Measurements from ENCODE around the gene PLPPR4. TPM values are rescaled to one million over a fixed set of nuclear protein-coding genes. Genes with fewer than 3 reads are reported as not detected.

PLPPR4 gene
- polyA plus RNA-seq, 1 donor (not counting 4 experiments of a cell fraction or from before 2014, with no cell fraction given), result not detected

DNA sequence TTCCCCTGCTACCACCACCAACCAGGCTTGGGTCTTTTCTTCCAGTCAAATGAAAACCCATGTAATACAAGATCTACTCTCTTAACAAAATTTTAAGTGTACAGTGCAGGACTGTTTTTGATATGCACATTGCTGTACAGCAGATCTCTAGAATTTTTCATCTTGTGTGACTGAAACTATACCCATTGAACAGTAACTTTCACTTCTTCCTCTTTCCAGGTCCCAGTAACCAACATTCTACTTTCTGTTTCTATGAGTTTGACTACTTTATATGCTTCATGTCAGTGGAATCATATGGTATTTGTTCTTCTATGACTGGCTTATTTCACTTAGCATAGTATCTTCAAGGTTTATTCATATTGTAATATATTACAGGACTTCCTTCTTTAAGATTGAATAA is 45.3 kb upstream of the PLPPR4 start:
- Histone ChIP-seq H4K20me1 (ENCODE audit: control insufficient read depth, extremely low read depth, insufficient read depth, low read length) (no peaks in the 10 kb centered on the region), H3K27me3 (ENCODE audit: control insufficient read depth, extremely low read depth, insufficient read depth, low read length) (no peaks in the 10 kb centered on the region), H2AFZ (ENCODE audit: control insufficient read depth, low read length) (no peak overlapping the region), H3K36me3 (ENCODE audit: control insufficient read depth in 2 of 2, extremely low read depth in 1 of 2, insufficient read depth in 2 of 2, low read length in 2 of 2) (no peaks in the 10 kb centered on the region), H3K9me1 (ENCODE audit: control insufficient read depth, extremely low read depth, insufficient read depth, low read length) (no peaks in the 10 kb centered on the region), H3K4me3 (ENCODE audit: control insufficient read depth in 2 of 3, extremely low read depth in 1 of 3, insufficient read depth in 2 of 3, low read depth in 1 of 3, low read length in 3 of 3) (no peak overlapping the region), H3K27ac (ENCODE audit: control insufficient read depth, insufficient read depth, low read length) (no peak overlapping the region), H3K9me3 (ENCODE audit: control insufficient read depth, low read depth, low read length) (no peaks in the 10 kb centered on the region), H3K9ac (ENCODE audit: control insufficient read depth, extremely low read depth, insufficient read depth, low read length) (no peak overlapping the region), H3K79me2 (ENCODE audit: control insufficient read depth, insufficient read depth, low read length) (no peaks in the 10 kb centered on the region), H3K4me1 (ENCODE audit: control insufficient read depth, extremely low read depth, insufficient read depth, low read length) (no peaks in the 10 kb centered on the region), H3K4me2 (ENCODE audit: control insufficient read depth, extremely low read depth, insufficient read depth, low read depth, low read length) (no peak overlapping the region)
- TF ChIP-seq, protein P1, sequence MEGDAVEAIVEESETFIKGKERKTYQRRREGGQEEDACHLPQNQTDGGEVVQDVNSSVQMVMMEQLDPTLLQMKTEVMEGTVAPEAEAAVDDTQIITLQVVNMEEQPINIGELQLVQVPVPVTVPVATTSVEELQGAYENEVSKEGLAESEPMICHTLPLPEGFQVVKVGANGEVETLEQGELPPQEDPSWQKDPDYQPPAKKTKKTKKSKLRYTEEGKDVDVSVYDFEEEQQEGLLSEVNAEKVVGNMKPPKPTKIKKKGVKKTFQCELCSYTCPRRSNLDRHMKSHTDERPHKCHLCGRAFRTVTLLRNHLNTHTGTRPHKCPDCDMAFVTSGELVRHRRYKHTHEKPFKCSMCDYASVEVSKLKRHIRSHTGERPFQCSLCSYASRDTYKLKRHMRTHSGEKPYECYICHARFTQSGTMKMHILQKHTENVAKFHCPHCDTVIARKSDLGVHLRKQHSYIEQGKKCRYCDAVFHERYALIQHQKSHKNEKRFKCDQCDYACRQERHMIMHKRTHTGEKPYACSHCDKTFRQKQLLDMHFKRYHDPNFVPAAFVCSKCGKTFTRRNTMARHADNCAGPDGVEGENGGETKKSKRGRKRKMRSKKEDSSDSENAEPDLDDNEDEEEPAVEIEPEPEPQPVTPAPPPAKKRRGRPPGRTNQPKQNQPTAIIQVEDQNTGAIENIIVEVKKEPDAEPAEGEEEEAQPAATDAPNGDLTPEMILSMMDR (optimal IDR thresholded peaks at IDR 0.05 in 1 of 3, IDR thresholded peaks at IDR 0.05 in 1 of 3, conservative IDR thresholded peaks at IDR 0.05 in 1 of 3; ENCODE audit: extremely low read depth in 1 of 3, insufficient read depth in 2 of 3, low read length in 3 of 3), result no peak
- TF ChIP-seq EZH2 (IDR thresholded peaks at IDR 0.05; ENCODE audit: low read length), result no peak
- no peak for DNase-seq (ENCODE audit: low read depth, low spot score)
- dilution Hi-C loops (cut with MboI; ENCODE audit: extremely low pct_ligation_motif_present, low sequenced_read_pairs), result no loop called here
- FAIRE-seq, result no peak

DNA sequence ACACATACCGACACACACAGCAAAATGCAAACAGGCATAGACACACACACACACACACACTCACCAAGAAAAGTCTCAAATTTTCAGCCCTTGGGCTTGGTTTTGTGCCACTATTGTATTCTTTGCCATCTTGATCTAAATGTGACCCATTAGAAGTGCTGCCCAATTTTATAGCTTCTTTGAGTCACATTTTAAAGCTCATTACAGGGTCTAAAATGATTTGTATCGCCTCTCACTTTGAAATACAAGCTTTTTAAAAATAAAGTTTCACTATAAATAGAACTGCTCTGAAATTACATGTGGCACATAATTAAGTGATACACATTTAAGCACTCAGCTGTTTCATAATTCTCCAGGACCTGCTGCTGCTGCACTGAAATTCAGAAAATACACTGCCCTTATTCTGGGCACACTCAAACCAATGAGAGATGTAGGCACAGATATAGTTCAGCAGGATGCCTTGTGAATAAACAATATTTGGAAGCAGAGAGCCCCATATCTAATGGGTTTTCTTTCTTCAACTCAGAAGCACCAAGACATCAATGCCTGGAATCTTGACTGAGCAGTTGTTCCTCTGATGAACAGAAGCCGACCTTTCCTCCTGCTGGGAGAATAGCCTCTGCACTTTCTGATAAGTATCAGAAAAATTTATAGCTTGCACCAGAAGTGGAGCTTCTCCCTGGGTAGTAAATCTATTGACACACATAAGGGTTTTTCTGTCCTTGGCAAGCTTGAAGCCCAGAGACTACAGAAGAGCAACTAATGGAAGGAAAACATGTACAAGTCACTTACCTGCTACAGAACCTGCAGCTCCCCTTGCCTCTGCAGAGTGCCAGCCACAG is 37.0 kb upstream of the PLPPR4 start:
- dilution Hi-C loops (cut with MboI; ENCODE audit: extremely low pct_ligation_motif_present, low sequenced_read_pairs), result no loop called here
- peaks cover 6% of the 10 kb centered on the region for H3K27me3 ChIP-seq (ENCODE audit: control insufficient read depth, extremely low read depth, insufficient read depth, low read length)
- no peaks in the 10 kb centered on the region for H3K9me3 ChIP-seq (ENCODE audit: control insufficient read depth, low read depth, low read length)
- no peaks in the 10 kb centered on the region for H4K20me1 ChIP-seq (ENCODE audit: control insufficient read depth, extremely low read depth, insufficient read depth, low read length)
- no peaks in the 10 kb centered on the region for H3K4me1 ChIP-seq (ENCODE audit: control insufficient read depth, extremely low read depth, insufficient read depth, low read length)
- DNase-seq (ENCODE audit: low read depth, low spot score), result no peak
- no peak overlapping the region for H3K4me3 ChIP-seq (ENCODE audit: control insufficient read depth in 2 of 3, extremely low read depth in 1 of 3, insufficient read depth in 2 of 3, low read depth in 1 of 3, low read length in 3 of 3)
- H3K36me3 ChIP-seq (ENCODE audit: control insufficient read depth in 2 of 2, extremely low read depth in 1 of 2, insufficient read depth in 2 of 2, low read length in 2 of 2), result no peaks in the 10 kb centered on the region
- no peak for TF ChIP-seq EZH2 (IDR thresholded peaks at IDR 0.05; ENCODE audit: low read length)
- TF ChIP-seq, protein P1 (optimal IDR thresholded peaks at IDR 0.05 in 1 of 3, IDR thresholded peaks at IDR 0.05 in 1 of 3, conservative IDR thresholded peaks at IDR 0.05 in 1 of 3; ENCODE audit: extremely low read depth in 1 of 3, insufficient read depth in 2 of 3, low read length in 3 of 3), result no peak
- H3K9me1 ChIP-seq (ENCODE audit: control insufficient read depth, extremely low read depth, insufficient read depth, low read length), result no peaks in the 10 kb centered on the region
- H3K79me2 ChIP-seq (ENCODE audit: control insufficient read depth, insufficient read depth, low read length), result no peaks in the 10 kb centered on the region
- no peak overlapping the region for H2AFZ ChIP-seq (ENCODE audit: control insufficient read depth, low read length)
- no peak overlapping the region for H3K9ac ChIP-seq (ENCODE audit: control insufficient read depth, extremely low read depth, insufficient read depth, low read length)
- H3K4me2 ChIP-seq (ENCODE audit: control insufficient read depth, extremely low read depth, insufficient read depth, low read depth, low read length), result no peak overlapping the region
- FAIRE-seq, result no peak
- H3K27ac ChIP-seq (ENCODE audit: control insufficient read depth, insufficient read depth, low read length), result no peak overlapping the region

Measured in keratinocyte (primary cell).